ENCODE measurements around the gene CYB5R4. TPM values are rescaled to one million over a fixed set of nuclear protein-coding genes. Genes with fewer than 3 reads are reported as not detected.

CYB5R4 gene
- total and polyA plus RNA-seq, 10 of the 15 experiments (the other 5 are each of a cell fraction or from before 2014, with no cell fraction given) = 13.4 to 61.1 (median 27.5) TPM

DNA sequence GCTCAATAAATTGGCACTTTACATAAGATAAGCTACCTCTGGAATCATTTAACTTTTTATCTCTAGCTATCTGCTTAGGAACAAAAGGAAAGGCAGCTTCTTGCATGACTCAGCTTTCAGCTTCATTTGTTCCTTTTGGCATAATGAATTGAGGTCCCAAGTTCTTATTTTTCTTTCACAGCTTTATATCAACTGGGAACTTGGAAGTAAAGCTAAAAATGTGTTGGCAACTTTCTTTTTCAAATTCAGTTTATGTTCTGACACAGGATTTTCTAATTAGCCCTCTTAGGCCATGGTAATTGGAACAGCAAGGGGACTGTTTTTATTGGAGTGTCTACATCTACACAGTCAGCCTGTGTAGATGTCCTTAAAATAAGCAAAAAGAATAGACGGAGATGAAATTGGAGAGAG is 118.8 kb downstream of the CYB5R4 start (continued):
- TF ChIP-seq, protein P1, sequence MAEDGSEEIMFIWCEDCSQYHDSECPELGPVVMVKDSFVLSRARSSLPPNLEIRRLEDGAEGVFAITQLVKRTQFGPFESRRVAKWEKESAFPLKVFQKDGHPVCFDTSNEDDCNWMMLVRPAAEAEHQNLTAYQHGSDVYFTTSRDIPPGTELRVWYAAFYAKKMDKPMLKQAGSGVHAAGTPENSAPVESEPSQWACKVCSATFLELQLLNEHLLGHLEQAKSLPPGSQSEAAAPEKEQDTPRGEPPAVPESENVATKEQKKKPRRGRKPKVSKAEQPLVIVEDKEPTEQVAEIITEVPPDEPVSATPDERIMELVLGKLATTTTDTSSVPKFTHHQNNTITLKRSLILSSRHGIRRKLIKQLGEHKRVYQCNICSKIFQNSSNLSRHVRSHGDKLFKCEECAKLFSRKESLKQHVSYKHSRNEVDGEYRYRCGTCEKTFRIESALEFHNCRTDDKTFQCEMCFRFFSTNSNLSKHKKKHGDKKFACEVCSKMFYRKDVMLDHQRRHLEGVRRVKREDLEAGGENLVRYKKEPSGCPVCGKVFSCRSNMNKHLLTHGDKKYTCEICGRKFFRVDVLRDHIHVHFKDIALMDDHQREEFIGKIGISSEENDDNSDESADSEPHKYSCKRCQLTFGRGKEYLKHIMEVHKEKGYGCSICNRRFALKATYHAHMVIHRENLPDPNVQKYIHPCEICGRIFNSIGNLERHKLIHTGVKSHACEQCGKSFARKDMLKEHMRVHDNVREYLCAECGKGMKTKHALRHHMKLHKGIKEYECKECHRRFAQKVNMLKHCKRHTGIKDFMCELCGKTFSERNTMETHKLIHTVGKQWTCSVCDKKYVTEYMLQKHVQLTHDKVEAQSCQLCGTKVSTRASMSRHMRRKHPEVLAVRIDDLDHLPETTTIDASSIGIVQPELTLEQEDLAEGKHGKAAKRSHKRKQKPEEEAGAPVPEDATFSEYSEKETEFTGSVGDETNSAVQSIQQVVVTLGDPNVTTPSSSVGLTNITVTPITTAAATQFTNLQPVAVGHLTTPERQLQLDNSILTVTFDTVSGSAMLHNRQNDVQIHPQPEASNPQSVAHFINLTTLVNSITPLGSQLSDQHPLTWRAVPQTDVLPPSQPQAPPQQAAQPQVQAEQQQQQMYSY (CRISPR knock-in tag; IDR thresholded peaks at IDR 0.05) = no peak

DNA sequence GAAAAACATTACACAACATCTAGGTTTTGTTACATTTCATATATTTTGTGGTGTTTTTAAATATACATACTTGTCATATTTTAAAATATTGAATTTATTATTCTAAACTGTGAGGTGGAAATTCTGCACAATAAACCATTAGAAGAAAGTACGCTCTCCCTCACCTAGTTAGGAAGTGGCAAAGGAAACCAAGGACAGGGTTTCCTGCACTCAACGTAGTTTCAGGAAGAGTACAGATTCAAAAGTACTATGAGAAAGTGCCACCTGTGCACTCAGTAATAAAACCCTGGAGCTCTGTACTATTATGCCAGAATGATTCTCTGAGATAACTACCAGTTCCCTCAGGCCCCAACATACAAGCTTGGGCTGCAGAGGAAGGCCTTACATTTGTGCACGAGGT is 119.5 kb downstream of the CYB5R4 start:
- Histone ChIP-seq H3K79me2 (ENCODE audit: control insufficient read depth, insufficient read depth, low read length) (no peaks in the 10 kb centered on the region), H3K27ac (ENCODE audit: control insufficient read depth, insufficient read depth) (no peak overlapping the region), H2AFZ (ENCODE audit: control insufficient read depth, low read depth, low read length) (no peak overlapping the region), H3K36me3 (ENCODE audit: control insufficient read depth in 2 of 2, insufficient read depth in 2 of 2, low read length in 1 of 2) (no peaks in the 10 kb centered on the region), H3K9ac (ENCODE audit: control insufficient read depth, insufficient read depth, low read length) (no peak overlapping the region), H3K4me1 (ENCODE audit: control insufficient read depth, insufficient read depth, low read length) (no peaks in the 10 kb centered on the region), H3K9me3 (replicated peaks; ENCODE audit: control insufficient read depth, insufficient read depth, low read length) (no peaks in the 10 kb centered on the region), H4K20me1 (ENCODE audit: control insufficient read depth, insufficient read depth) (no peaks in the 10 kb centered on the region), H3K4me3 (no peak overlapping the region), H3K27me3 (replicated peaks in 1 of 2; ENCODE audit: control insufficient read depth in 2 of 2, insufficient read depth in 2 of 2, low read length in 1 of 2) (no peaks in the 10 kb centered on the region), H3K4me2 (ENCODE audit: control insufficient read depth, insufficient read depth) (no peak overlapping the region)
- BruUV-seq (replicated peaks) = no TSS peak
- ChIA-PET RAD21 (ENCODE audit: unreplicated experiment) (no interaction called here), CTCF (no interaction called here), POLR2A (no interaction called here), SMC1A (ENCODE audit: uncharacterized antibody, unreplicated experiment) (no interaction called here)
- no peak for ATAC-seq
- FAIRE-seq = no peak
- DNase-seq (ENCODE audit: low read depth, low spot score) = no peak
- WGBS (ENCODE audit: insufficient coverage, insufficient replicate concordance, low lambda C conversion rate, missing lambda C conversion rate) = 38% methylated on average over 3 of the region's 3 CpGs
- TF ChIP-seq CBFB (IDR thresholded peaks at IDR 0.05; ENCODE audit: low read depth) (no peak), HDAC6 (IDR thresholded peaks at IDR 0.05; ENCODE audit: unreplicated experiment) (no peak), ESRRA (IDR thresholded peaks at IDR 0.05; ENCODE audit: low read length) (no peak), CHD4 (IDR thresholded peaks at IDR 0.05) (no peak), PAX5 (IDR thresholded peaks at IDR 0.05; ENCODE audit: borderline replicate concordance, low read depth, low read length) (no peak), ZNF384 (IDR thresholded peaks at IDR 0.05; ENCODE audit: borderline replicate concordance, low read depth, low read length) (no peak), KAT2A (conservative IDR thresholded peaks at IDR 0.05; ENCODE audit: control insufficient read depth, low read depth, low read length) (no peak), SP1 (IDR thresholded peaks at IDR 0.05; ENCODE audit: low read depth, low read length) (no peak), IKZF1 (conservative IDR thresholded peaks at IDR 0.05) (no peak), MEF2A (IDR thresholded peaks at IDR 0.05; ENCODE audit: insufficient read depth, low read depth, low read length) (no peak)
- TF ChIP-seq, protein P2, sequence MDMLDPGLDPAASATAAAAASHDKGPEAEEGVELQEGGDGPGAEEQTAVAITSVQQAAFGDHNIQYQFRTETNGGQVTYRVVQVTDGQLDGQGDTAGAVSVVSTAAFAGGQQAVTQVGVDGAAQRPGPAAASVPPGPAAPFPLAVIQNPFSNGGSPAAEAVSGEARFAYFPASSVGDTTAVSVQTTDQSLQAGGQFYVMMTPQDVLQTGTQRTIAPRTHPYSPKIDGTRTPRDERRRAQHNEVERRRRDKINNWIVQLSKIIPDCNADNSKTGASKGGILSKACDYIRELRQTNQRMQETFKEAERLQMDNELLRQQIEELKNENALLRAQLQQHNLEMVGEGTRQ (IDR thresholded peaks at IDR 0.05; ENCODE audit: borderline replicate concordance, low read depth, low read length) = no peak
- TF ChIP-seq, protein P3, sequence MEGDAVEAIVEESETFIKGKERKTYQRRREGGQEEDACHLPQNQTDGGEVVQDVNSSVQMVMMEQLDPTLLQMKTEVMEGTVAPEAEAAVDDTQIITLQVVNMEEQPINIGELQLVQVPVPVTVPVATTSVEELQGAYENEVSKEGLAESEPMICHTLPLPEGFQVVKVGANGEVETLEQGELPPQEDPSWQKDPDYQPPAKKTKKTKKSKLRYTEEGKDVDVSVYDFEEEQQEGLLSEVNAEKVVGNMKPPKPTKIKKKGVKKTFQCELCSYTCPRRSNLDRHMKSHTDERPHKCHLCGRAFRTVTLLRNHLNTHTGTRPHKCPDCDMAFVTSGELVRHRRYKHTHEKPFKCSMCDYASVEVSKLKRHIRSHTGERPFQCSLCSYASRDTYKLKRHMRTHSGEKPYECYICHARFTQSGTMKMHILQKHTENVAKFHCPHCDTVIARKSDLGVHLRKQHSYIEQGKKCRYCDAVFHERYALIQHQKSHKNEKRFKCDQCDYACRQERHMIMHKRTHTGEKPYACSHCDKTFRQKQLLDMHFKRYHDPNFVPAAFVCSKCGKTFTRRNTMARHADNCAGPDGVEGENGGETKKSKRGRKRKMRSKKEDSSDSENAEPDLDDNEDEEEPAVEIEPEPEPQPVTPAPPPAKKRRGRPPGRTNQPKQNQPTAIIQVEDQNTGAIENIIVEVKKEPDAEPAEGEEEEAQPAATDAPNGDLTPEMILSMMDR (IDR thresholded peaks at IDR 0.05 in 2 of 3, conservative IDR thresholded peaks at IDR 0.05 in 1 of 3; ENCODE audit: control insufficient read depth in 2 of 3, extremely low read depth in 1 of 3, insufficient read depth in 1 of 3, low read depth in 3 of 3, low read length in 3 of 3) = no peak
- in situ Hi-C loops (cut with MboI) = no loop called here
- intact Hi-C loops (cut with micrococcal nuclease; ENCODE audit: unreplicated experiment) = no loop called here

Measured in GM12878 (cell line).